Forelimb muscle (tissue), 1 donor: ENCODE data around the gene NUDT21. TPM values are rescaled to one million over a fixed set of nuclear protein-coding genes. Genes with fewer than 3 reads are reported as not detected.

Experiments
- DNase-seq: peaks from one replicate; pipeline ENCODE4 v3.0.0-alpha.2; 2013; ENCODE audit warnings: low read depth
- polyA plus RNA-seq: library from polyadenylated mRNA; unstranded; fragments of 120-200 nt; gene quantifications from one replicate; pipeline ENCODE4 v1.2.1, GENCODE V29; 2013; ENCODE audit not compliant: insufficient read length

Gene NUDT21
- polyA plus RNA-seq, 1 donor: 52.5 TPM

DNA sequence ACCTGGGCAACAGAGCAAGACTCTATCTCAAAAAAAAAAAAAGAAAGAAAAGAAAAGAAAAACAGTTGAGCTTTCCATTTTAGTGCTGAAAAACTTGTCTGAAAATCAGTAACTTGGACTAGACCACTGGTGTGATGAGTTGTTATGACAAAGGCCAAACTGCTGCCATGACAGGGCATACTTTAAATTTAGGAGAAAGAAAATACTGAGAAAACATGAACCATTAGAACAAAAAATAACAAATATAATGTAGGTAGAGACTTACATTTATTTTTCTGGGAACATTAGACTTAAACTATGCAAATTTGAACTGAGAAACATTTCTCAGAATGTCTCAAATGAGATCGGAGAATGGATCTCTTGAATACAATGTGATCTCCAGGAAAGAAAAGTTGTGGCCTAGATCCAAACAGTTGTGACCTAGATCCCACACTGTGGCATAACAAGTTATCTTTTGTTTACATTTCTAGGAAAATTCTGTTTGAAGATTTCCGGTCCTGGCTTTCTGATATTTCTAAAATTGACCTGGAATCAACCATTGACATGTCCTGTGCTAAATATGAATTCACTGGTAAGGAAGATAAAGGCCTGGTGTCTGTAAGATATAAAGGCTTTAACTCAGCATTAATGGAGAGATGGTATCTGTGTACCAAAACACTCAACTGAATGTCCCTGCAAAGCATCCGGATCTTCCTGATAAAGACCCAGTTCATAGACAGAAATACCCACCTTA lies 11.1 kb upstream of the NUDT21 start:
- DNase-seq: no peak

DNA sequence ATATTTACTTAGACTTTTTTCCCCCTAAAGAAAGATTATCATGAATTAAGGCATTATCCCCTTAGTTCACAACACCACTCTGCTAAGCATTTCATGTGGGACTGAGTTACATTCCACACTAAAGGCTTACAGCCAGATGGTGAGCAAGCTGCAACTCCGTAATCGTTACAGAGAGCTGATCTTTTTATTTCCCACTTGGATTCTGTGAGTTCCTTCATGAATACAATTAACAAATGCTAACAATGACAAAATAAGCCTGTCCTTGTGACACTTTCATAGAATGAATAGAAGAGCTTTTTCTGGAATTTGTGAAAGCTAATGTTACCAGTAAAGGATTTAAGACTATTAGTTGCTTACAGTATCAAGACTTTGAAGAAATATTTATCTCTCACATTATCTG lies 9.0 kb upstream of the NUDT21 start:
- DNase-seq: no peak

DNA sequence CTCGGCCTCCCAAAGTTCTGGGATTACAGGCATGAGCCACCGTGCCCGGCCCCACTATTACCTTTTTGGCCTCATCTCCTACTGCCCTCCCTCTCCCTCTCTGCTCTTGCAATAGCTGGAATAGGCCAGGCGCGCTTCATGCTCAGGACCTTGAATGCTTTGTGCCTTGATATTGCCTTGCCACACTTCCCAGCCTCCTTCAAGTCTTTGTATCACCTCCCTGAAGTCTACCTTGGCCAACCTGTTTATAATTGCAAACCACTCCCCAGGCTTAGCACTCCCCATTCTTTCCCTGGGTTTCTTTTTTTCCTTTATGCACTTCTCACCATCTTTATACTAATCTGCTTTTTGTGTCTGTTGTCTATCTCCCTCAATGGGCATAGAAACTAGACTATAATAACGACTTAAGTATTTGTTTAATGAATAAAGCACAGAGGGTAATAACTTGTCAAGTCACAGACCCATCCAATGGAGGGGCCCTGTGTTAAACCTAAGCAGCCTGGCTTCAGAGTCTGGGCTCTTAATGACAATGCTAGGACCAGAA lies 6.9 kb upstream of the NUDT21 start:
- no peak for DNase-seq

DNA sequence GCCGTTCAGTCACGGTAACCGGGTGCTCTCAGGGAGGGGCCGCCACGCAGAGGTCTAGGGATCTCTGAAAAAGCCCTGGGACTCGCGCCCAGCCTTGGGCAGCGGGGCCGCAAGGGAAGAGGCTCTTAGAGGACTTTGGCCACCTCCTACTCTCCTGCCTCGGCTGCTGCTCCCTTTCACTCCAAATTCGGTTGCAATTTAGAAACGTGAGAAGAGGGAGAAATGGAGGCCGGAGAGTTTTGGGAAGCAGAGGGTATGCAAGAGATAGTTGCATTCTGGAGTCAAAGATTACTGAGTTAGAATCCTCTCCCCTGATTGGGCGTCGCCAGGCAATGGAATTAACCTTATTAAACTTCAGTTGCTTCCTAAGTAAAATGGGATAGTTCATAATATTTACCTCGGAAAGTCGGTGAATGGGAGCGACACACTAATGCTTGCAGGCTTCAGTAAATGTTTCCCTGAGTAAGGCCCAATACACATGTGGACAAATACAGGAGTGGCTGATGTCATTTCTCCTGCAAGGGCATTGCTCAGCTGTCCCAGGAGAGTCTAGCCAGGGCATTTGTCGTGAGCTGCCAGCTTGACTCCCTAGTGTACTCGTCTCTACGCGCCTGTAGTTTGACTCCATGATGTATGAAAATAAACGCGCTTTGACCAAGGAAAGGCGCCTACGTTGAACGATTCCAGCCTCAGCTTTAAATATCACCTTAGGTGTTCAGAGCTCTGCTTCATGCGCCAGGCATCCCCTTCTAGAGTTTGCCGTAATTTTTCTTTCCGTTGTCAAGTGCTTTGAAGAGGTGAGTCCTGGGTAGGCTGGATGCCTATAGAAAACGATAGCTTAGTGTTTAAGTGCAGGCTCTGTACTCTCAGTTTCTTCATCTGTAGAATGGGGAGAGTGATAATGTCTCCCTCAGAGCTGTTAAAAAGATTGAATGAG lies 889 bp upstream of the NUDT21 start:
- no peak for DNase-seq

DNA sequence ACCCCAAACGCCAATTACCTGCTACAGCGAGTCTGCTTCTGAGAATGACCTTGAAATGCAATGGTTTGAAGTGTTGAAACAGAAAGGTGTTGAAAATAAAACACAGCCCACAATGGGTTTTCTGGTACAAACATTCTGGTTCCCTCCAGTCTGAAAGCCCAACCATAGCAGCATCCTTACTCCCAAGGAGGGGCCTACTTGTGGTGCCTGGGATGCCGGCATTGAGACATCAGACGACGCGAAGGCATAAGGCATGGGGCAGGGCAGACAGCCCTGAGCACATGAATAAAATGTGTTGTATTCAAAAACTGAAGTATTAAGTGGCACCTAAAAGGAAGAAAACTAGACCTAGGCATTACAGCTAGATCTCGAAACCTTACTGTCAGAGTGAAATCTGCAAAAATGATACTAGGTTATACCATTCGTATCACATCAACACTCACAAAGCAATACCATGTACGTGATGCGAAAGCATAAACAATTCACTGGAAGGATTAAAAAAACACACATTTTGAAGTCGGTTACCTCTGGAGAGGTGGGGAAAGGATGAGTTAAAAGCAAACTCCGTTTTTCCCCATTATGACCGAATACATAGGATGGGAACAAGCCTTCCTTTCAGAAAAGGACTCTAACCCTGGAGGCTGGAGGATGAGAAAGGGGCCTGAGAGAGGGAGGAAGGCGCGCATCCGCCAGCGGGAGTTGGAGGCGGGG lies 702 bp downstream of the NUDT21 start:
- DNase-seq: no peak

DNA sequence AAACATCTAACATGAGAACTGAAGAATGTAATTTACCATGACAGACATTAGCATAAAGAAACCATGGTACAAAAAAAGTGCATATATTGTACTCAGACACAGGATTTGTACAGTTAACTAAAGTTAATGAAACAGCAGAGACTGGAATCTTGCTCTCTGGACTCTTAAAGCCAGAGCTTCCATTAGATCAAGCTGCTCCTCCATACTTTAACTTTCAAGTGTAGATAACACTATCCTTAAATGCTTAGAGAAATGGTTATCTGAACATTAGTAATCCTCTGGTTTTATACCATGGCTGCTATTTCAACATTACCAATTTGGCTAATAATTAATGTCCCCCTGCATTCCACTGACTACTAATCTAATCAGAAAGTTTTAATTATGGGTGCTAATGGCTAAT lies 3.1 kb downstream of the NUDT21 start:
- no peak for DNase-seq

DNA sequence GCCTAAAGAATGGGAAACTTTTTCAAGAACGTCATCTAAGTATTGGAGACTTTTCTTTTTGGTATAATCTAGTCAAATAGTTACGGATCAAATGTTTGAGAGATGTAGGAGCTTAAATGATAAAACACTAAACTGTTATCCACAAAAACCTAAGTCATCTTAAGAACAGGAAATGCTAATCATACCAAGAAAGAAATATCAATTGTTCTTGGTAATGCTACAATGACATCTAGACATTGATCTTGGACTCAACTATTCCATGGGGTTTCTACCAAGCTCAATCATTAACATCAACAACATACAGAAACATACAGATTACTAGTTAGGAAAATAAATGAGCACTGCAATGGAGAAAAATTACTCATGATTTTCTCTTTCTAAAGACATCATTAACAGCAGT lies 3.8 kb downstream of the NUDT21 start:
- DNase-seq: no peak

DNA sequence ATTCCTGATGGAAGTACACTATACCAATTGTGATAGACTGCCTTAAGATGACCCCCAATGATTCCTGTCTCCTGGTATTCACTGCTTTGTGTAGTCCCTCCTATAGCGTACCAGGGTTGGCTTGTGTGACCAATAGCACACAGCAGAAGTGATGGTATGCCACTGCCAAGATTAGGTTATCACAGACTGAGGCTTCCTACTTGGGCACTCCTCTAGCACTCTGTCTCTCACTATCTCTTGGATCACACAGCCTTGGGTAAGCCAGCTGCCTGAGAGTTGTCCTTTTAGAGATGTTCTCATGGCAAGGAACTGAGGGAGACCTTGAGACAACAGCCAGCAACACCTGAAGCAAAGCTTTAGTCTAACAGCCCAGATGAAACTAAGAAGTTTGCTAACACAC lies 13.1 kb downstream of the NUDT21 start:
- no peak for DNase-seq

DNA sequence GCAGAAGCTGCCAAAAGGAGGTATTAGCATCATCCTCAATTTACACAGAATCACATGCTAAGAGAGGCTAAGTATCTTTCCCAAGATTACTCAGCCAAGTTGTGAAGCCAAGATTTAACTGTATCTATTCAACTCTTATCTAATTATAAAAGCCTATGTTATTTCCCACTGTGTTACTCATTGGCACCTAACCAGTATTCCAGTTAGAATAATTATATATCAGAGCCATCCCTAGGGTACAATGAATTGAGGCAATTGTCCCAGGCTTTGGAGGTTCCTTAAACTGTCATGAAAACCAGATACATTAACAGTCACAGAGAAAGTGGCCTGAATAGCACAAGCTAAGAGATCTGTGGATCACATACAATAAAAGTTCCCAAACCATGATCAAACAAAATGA lies 14.9 kb downstream of the NUDT21 start:
- DNase-seq: no peak

DNA sequence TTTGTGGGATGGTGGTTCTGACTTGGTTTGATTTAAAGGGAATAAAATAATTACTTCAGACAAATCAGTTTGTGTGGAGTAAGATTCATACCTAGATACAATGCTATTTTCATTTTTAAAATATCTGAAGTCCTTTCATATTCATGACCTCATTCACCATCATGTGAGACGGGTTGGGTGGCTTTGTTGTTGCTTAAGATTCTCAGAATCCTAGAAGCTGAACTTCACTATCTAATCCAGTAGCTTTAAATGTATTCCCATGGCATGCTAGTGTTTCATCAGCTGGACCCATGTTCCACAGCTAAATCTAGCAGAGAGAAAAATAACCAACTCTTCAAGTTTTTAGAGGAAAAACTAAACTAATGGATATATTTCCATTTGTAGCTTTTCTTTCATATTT lies 23.0 kb downstream of the NUDT21 start:
- DNase-seq: no peak

DNA sequence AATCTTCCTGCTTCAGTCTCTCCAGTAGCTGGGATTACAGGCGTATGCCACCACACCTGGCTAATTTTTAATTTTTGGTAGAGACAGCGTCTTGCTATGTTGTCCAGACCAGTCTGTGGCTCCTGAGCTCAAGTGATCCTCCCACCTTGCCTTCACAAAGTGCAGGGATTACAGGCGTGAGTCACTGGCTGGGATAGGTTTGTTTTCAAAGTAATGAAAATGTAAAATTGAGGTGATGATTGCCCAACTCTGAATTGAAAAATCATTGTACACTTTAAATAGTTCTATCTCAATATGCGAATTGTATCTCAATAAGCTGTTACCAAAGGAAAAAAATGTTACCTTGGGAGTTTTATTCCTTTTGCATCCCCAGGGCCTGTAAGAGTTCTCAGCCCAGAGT lies 24.5 kb downstream of the NUDT21 start:
- DNase-seq: no peak

DNA sequence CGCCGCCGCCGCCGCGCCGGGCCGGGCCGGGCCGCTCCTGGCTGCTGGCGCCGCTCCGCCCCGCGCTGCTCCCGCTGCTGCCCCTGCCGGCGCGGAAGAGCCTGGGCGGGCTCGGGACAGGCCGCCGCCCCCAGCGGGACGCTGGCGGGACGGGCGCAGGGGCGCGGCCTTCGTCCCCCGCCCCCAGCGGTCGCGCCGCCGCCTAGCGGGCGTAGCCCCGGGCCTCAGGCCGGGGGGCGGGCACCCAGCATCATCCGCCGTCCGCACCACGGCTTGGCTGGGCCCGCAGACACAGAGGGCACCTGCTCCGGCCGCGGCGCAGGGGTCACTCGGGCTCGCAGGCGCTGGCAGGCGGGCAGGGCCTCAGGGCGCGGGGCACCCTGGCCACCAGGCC lies 25.7 kb downstream of the NUDT21 start, which contains the start of gene AMFR:
AMFR (minus strand) TSS at position 107 of the 394 bp plus-strand sequence. CDS start 218 bp downstream, outside the sequence.
- DNase-seq: peak; percentile 48

DNA sequence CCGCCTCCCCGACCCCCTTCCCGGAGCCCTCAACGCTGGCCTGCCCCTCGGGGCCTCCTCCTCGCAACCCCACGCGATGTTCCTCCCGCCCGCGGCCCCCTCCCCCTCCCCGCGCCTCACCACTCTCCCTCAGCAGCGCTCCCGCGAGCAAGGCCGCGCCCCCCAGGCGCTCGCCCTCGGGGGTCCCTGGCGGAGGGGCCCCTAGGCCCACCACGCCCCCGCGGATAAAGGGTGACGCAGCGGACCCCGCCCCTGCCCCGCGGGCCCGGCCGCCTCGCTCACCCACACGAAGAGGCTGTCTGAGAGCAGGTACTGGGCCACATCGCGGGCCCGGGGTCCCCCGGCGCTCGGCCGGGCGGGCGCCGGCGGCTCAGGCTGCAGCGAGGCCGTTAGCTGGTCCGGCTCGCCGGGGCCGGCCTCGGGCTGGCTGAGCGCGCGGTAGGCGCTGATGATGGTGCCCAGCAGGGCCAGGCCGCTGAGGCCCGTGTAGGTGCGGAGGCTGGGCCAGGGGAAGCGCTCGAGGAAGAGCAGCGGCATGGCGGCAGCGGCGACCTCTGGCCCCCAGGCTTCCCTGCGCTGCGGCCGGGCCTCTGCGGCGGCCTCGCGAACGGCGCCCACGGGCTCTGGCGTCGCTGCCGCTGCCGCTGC lies 26.2 kb downstream of the NUDT21 start:
- no peak for DNase-seq

DNA sequence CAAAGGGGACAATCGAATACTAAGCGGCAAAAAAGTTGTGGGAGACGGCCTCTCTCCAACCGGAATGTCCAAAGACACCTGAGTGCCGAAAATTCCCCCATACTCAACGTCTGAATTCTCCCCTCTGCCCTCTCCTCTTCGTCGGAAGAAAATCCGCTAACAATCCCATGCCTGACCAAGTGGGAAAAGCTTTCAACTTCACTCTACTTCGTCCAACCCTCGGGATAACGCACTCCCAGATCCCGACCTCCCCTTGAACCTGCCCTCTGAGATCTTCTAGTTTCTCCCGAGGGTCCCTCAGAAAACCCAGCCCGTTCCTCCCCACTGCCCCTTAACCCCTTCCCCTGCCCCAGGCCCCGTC lies 26.7 kb downstream of the NUDT21 start:
- no peak for DNase-seq

DNA sequence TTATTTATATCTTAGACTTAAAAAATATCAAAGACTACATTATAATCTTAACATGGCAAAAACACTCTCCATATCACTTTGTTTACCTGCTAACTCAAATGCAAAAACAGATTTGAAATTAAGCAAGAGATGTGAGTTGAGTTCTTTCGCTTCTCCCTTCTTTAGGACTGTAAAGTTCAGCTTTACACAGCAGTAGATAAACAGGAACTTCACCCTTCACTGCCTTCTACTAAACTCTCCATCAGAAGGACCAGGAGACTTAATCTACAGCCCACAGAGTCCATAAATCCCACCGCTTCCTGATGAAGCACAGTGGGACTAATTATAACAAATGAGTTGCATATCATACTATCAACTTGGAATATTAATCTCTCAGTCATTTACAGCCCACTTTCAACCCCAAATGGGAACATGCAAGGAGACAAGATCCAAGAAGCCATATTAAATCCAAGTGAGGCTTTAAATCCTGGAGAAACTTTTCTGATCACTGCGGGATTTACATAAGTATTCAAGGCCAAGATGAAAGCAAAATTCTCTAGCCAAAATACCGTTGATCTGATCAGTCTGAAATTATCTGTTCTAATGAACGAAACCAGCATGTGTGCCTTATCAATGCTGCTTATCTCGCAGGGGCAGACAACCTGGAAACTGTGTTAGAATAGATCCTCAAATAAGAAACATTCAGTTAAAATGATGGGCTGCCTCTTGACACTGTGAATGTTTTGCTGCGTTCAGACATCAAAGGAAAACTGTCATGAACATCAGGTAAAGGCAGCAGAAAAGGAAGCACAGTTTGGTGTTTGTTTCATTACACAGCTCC lies 27.3 kb downstream of the NUDT21 start:
- no peak for DNase-seq

DNA sequence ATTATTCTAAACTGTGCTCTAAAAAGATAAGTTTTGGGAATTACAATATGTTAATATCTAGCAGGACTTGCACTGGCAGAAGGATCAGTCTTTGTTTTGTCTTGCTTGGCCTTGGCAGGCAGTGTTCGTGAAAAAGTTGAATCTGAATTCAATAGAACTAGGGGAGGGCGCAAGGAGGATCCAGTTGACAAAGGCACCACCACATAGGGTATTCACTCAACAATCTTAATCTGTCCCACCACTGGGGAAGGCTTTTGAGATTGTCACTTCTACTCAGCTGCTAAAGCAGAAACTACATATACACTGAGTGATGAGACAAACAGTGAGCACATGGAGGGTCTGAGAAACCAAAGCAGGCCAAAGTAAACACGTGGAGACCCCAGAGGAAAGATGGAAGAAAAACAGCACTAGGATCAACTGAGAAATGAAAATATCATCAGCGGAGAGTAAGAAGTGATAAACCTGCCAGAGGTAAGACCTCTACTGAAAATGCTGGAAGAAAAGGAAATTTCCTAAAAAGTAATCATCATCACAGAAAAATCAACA lies 28.2 kb downstream of the NUDT21 start:
- DNase-seq: no peak

DNA sequence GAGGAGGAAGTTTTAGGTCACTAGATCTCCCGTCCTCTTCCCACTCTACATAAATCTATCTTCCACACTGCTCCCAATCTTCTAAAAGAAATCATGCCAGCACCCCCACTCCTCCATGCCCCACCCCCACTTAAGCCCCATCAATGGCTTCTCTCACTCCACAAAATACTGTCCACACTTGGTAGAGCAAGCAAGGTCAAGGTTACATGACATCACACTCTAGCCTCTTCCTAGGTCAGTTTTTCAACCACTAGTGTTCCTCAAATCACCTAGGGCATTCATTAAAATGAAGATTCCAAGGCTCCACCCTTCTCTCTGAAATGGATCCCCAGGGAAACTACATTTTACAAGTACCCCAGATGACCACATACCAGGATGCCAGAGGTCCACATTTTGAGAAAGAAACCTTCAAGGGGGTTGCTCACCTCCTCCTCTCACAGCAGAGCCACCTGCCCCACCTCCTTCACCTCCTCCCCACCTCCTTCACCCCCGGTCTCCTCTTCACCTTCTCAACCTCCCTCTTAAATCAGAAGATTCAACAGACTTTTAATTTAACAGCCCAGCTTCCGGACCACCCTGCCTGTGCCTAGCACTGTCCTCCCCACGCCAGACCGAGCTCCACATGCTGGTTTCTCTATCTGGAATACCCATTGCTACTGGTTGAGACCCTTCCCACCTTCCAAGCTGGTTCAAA lies 29.0 kb downstream of the NUDT21 start:
- DNase-seq: no peak

DNA sequence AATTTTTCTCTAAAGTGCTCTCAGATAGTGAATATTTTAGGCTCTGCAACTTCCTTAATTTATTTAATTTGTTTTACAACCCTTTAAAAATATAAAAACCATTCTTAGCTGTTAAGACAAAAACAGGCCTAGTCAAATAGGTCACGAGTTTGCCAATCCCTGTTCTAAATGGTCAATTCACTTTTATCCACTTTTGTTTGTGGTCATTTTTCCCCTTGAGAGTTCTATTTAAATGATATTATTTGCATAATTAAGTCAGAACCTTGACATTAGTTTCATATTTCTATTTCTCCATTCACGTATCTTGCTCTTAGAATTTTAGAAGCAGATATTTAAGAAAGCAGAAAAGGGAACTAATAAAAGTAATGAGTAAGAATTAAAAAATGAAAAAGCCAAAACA lies 29.8 kb downstream of the NUDT21 start:
- DNase-seq: no peak

DNA sequence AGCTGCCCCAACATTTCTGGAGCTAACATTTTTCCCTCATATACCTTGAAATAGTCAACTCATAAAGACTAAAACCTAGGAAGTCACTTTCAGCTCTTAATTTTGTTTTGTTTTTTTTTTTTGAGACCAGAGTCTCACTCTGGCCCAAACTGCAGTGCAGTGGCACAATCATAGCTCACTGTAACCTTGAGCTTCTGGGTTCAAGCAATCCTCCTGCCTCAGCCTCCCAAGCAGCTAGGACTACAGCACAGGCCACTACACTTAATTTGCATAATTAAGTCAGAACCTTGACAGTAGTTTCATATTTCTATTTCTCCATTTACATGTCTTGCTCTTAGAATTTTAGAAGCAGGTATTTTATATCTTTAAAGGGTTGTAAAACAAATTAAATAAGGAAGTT lies 30.5 kb downstream of the NUDT21 start:
- no peak for DNase-seq
